Epithelial cell of proximal tubule (primary cell): ENCODE data around the gene MARCHF6. TPM values are rescaled to one million over a fixed set of nuclear protein-coding genes. Genes with fewer than 3 reads are reported as not detected.

Experiments
- DNase-seq: peaks from one replicate; pipeline ENCODE4 v3.0.0-alpha.2; 2011; ENCODE audit warnings: low read depth
- H3K4me3 ChIP-seq: 2 replicates; pipeline ENCODE4 v1.5.1; 2011; ENCODE audit warnings: low read depth, mild to moderate bottlenecking, low read length
- total RNA-seq: library from RNA; depleted of rRNA; stranded (reverse); fragments of >200 nt; gene quantifications from 2 replicates; pipeline ENCODE4 v1.2.3, GENCODE V29; 2015
- TF ChIP-seq, protein P1 (sequence below): conservative IDR thresholded peaks from 2 replicates; pipeline ENCODE4 v1.5.1; 2012; ENCODE audit warnings: low read depth, mild to moderate bottlenecking, low read length

MARCHF6 gene
- total RNA-seq, 1 donor from 2014 or later = 27.0 TPM

DNA sequence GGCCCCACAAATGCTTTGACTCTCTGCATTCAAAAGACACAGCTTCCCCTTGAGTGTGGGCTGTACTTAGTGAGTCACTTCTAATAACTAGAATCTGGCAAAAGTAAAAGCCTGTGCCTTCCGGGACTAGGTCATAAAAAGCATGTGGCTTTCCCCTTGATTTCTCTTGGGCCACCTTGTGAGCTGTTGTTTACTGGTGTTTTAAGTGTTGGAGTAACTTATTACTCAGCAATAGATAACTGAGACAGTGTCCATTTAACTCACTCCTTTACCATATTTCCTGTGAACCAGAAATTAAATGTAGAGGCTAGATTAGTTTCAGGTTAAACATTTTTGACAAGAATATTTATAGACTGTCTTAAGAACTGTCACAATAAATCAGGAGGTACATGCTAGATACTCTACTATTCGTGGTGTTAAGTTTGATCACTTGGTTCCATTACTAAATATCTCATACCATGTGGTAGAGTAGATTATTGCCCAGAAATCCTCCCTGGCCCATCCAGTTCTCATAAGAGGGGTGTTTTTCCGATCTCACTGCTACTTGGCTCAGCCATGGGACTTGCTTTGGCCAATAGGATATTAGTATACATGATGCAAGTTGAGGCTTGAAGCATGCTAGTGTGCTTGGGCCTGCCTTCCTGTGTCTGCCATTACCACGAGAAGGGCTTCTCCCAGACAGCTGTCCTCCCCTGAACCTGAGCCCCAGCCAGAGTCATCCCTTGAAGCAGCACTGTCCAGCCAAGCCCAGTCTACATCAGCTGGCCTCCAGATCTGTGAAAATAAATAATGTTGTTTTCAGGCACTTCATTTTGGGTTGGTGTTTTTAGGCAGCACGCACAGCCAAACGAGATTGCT is 35.4 kb upstream of the MARCHF6 start:
- no peak overlapping the region for H3K4me3 ChIP-seq
- DNase-seq = peak; percentile 91
- TF ChIP-seq, protein P1, sequence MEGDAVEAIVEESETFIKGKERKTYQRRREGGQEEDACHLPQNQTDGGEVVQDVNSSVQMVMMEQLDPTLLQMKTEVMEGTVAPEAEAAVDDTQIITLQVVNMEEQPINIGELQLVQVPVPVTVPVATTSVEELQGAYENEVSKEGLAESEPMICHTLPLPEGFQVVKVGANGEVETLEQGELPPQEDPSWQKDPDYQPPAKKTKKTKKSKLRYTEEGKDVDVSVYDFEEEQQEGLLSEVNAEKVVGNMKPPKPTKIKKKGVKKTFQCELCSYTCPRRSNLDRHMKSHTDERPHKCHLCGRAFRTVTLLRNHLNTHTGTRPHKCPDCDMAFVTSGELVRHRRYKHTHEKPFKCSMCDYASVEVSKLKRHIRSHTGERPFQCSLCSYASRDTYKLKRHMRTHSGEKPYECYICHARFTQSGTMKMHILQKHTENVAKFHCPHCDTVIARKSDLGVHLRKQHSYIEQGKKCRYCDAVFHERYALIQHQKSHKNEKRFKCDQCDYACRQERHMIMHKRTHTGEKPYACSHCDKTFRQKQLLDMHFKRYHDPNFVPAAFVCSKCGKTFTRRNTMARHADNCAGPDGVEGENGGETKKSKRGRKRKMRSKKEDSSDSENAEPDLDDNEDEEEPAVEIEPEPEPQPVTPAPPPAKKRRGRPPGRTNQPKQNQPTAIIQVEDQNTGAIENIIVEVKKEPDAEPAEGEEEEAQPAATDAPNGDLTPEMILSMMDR = no peak

DNA sequence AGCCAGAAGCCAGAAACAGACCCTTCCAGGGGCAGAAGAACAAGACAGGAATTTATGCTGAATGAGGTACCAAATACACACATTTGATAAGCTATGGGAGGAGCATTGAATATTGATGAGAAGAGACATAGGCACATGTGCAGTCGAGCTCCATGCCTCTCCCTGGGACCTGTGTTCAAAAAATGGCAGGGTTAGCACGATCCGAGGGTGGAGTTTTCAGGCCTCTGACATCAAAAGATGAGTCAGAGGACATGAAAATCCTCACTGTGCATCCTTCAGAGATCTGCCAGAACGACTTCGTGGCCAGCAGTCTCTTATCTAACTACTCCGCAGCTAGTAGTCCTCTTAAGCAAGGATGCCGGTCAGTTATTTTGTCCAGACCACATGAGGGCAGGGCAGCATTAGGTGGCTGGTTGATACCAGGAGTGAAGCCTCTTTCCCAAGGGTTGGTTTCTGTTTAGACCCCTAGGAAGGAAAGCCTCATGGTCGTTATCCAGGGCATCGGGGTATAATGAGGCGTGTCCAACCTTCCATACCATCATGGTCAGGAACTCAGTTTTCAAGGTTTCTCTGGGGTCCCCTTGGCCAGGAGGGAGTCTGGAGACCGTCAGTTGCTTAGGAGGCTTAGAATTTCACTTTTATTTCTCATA is 34.2 kb upstream of the MARCHF6 start:
- no peak for DNase-seq
- no peak overlapping the region for H3K4me3 ChIP-seq
- TF ChIP-seq, protein P1 = no peak

DNA sequence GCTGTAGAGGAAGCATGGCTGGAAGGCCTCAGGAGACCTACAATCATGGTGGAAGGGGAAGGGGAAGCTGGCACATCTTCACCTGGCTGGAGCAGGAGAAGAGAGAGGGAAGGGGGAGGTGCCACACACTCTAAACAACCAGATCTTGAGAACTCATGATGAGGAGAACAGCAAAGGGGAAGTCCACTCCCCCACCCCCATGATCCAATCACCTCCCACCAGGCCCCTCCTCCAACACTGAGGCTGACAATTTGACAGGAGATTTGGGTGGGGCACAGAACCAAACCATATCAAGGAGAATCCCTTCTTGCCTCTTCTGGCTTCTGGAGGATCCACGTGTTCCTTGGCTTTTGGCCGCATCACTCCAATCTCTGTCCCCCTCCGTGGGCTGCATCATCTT is 32.7 kb upstream of the MARCHF6 start:
- TF ChIP-seq, protein P1 = no peak
- no peak for DNase-seq
- H3K4me3 ChIP-seq = no peak overlapping the region

DNA sequence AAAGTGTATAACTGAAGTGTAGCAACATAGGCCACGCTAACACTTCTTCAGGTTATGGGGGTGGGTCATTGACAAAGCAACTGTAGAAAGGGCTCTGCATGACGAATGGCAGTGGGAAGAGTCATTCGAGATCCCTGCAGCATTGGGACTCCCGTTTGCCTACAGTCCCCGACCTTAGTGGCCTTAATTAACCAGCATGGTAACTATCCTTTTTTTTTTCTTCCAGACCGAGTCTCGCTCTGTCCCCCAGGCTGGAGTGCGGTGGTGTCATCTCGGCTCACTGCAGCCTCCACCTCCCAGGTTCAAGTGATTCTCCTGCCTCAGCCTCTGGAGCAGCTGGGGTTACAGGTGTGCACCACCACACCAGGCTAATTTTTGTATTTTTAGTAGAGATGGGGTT is 31.6 kb upstream of the MARCHF6 start:
- no peak overlapping the region for H3K4me3 ChIP-seq
- TF ChIP-seq, protein P1 = no peak
- DNase-seq = no peak

DNA sequence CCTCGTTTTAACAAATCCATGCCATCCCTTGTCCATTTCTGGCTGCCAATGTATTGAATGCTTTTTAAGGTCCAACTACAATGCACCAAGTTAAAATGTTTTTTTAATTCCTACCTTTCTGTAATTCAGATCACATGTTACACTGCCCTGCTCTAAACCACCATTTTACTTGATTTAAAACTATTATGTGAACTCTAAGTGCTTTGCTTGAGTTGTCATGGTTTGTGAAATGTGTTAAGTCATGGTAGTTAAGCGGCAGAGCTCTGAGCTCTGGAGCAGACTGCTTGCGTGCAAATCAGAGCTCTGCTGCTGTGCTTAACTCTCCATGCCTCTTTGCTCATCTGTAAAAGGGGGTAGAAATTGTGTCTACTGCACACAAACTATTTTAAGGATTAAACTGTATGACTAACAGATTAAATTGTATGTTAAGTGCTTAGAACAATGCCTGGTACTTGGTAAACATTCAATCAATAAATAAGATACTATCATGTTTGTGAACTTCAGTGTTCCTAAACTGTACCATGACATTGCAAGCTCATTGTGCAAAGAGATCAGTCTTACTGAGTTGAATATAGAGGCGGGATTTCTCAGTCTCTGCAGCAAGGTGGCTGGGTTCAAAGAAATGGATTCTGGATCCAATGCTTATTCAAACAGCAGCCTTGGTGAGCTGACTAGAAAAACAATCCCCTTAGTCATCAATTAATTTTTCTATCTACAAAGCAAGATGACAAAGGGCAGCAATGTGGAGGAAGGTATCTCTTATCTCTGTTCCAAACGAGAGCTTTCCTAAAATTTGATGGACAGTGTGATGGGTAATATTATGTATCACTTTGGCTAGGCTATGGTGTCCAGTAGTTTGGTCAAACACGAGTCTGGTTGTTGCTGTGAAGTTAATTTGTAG is 29.7 kb upstream of the MARCHF6 start:
- H3K4me3 ChIP-seq = no peak overlapping the region
- TF ChIP-seq, protein P1 = no peak
- no peak for DNase-seq

DNA sequence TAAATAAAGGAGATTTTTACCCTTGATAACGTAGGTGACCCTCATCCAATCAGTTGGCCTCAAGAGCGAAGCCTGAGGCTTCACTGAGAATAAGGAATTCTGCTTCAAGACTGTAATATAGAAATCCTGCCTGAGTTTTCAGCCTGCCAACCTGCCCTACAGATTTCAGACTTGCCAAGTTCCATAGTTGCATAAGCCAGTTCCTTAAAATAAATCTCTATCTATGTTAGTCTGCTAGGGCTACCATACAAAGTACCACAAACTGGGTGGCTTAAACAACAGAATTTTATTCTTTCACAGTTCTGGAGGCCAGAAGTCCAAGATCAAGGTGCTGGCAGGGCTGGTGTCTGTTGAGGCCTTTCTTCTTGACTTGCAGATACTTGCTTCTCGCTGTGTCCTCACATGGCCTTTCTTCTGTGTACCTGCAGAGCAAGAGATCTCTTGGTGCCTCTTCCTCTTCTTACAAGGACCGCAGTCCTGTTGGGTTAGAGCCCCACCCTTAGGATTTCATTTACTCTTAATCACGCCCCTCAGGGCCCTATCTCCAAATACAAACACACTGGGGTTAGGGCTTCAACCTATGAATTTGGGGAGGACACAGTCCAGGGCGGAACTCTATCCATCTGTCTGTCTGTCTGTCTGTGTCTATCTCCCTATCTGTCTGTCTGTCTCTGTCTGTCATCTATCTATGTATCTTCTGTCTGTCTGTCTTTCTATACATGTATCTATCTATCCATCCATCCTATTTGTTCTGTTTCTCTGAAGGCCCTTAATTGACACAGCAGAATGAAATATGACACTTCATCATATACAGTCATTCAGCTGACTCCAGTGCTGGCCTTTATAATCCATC is 28.8 kb upstream of the MARCHF6 start:
- H3K4me3 ChIP-seq = no peak overlapping the region
- DNase-seq = no peak
- TF ChIP-seq, protein P1 = no peak
